GM12878 (cell line): ENCODE results near the gene CR2. TPM values are rescaled to one million over a fixed set of nuclear protein-coding genes. Genes with fewer than 3 reads are reported as not detected.
A peak's percentile ranks its signal among the peaks of the same experiment; 100 is the strongest.

Experiments used
- BCL11A ChIP-seq: IDR thresholded peaks from 2 replicates; pipeline ENCODE4 v1.6.1; 2011; ENCODE audit warnings: low read depth, low read length
- CUX1 ChIP-seq: IDR thresholded peaks from 2 replicates; pipeline ENCODE4 v1.6.1; 2012; ENCODE audit warnings: improper control_type of control experiment, low read depth, low read length; ENCODE audit not compliant: insufficient replicate concordance
- E4F1 ChIP-seq: fragments of 450-650 bp; IDR thresholded peaks from 2 replicates; pipeline ENCODE4 v1.6.1; 2018; ENCODE audit warnings: borderline replicate concordance, mild to moderate bottlenecking; ENCODE audit not compliant: partially characterized antibody
- EED ChIP-seq: sonication (generic); IDR thresholded peaks from 2 replicates; pipeline ENCODE4 v1.6.1; 2016; ENCODE audit warnings: antibody characterized with exemption, low read depth
- ELK1 ChIP-seq: IDR thresholded peaks from 2 replicates; pipeline ENCODE4 v1.6.1; 2012; ENCODE audit warnings: low read depth, low read length, improper control_type of control experiment
- FOXK2 ChIP-seq: fragments of 450-650 bp; IDR thresholded peaks from 2 replicates; pipeline ENCODE4 v1.6.1; 2017; ENCODE audit warnings: mild to moderate bottlenecking, moderate library complexity
- GATAD2B ChIP-seq: fragments of 450-650 bp; conservative IDR thresholded peaks from 2 replicates; pipeline ENCODE4 v1.6.1; 2017; ENCODE audit warnings: low read depth, mild to moderate bottlenecking, moderate library complexity
- HCFC1 ChIP-seq: fragments of 150-350 bp; IDR thresholded peaks from 2 replicates; pipeline ENCODE4 v1.6.1; 2014; ENCODE audit warnings: low read length
- IKZF1 ChIP-seq: fragments of 450-650 bp; conservative IDR thresholded peaks from 2 replicates; pipeline ENCODE4 v1.6.1; 2017; ENCODE audit warnings: antibody characterized with exemption, mild to moderate bottlenecking
- MTA3 ChIP-seq: IDR thresholded peaks from 2 replicates; pipeline ENCODE4 v1.6.1; 2012; ENCODE audit warnings: low read length, inconsistent platforms, borderline replicate concordance
- MYC ChIP-seq: IDR thresholded peaks from 2 replicates; pipeline ENCODE4 v1.6.1; 2011; ENCODE audit warnings: mild to moderate bottlenecking, low read length, moderate library complexity, inconsistent platforms; ENCODE audit not compliant: insufficient read depth, insufficient replicate concordance, insufficient read length, severe bottlenecking
- NFIC ChIP-seq: IDR thresholded peaks from 2 replicates; pipeline ENCODE4 v1.6.1; 2012; ENCODE audit warnings: low read depth, mild to moderate bottlenecking, inconsistent platforms, low read length, moderate library complexity
- RUNX3 ChIP-seq: IDR thresholded peaks from 2 replicates; pipeline ENCODE4 v1.6.1; 2012; ENCODE audit warnings: low read length, inconsistent platforms
- ZBED1 ChIP-seq: IDR thresholded peaks from 2 replicates; pipeline ENCODE4 v1.6.1; 2016; ENCODE audit warnings: borderline replicate concordance
- ZNF24 ChIP-seq: fragments of 450-650 bp; IDR thresholded peaks from 2 replicates; pipeline ENCODE4 v1.6.1; 2017; ENCODE audit warnings: antibody characterized with exemption, mild to moderate bottlenecking
- ZNF622 ChIP-seq: fragments of 450-650 bp; IDR thresholded peaks from 2 replicates; pipeline ENCODE4 v1.6.1; 2017; ENCODE audit warnings: mild to moderate bottlenecking, inconsistent platforms
- polyA plus RNA-seq, 11 experiments: library from polyadenylated mRNA; depleted of rRNA in 4 of 11; unstranded in 6 of 11; stranded (reverse) in 5 of 11; fragments of >200 nt; fragmentation: Nextera tagmentation in 4 of 11; fragmentation: Illumina TruSeq in 1 of 11; extraction: Ambion mirVana in 4 of 11; extraction: Trizol in 1 of 11; gene quantifications; 1 replicate in 1 of 11; 2 replicates in 10 of 11; pipeline versions ENCODE4 v1.2.1 to v1.2.3, GENCODE V29; 2011 to 2016; ENCODE audit warnings: inconsistent platforms in 2 of 11, missing spikeins in 2 of 11, low read depth in 1 of 11
- total RNA-seq, 4 experiments: library from RNA; depleted of rRNA in 3 of 4; stranded (reverse); fragments of >200 nt in 3 of 4; fragmentation: Illumina TruSeq in 1 of 4; extraction: Trizol in 1 of 4; gene quantifications; 2 replicates each; pipeline versions ENCODE4 v1.2.1 to v1.2.3, GENCODE V29; 2013 to 2021

Gene CR2
- total and polyA plus RNA-seq, 10 of the 15 experiments (the other 5 are each of a cell fraction or from before 2014, with no cell fraction given) = 2.2 to 72.8 (median 50.6) TPM

GRCh38 chr1:207430602-207431001 is 23.5 kb upstream of the CR2 start (continued):
- TF ChIP-seq ELK1 (no peak), IKZF1 (peak; percentile 51), MYC (no peak), RUNX3 (peak; percentile 60), ZNF622 (no peak), EED (peak; percentile 81), E4F1 (no peak), ZNF24 (0 out of 2 replicates have a peak, but pooled peaks have one; percentile 33), FOXK2 (no peak), CUX1 (peak; percentile 72), ZBED1 (peak; percentile 71), NFIC (peak; percentile 73), HCFC1 (no peak), GATAD2B (peak; percentile 59; the same call in 1 of the 2 replicates), BCL11A (no peak), MTA3 (no peak)
